A549 (cell line): ENCODE measurements around the gene USP6NL.

Source experiments
- CBX2 ChIP-seq: fragments of 200-600 bp; sonication (generic); IDR thresholded peaks from 2 replicates; pipeline ENCODE4 v1.6.1; 2016; ENCODE audit warnings: low read depth, mild to moderate bottlenecking, borderline replicate concordance
- FOSB ChIP-seq: fragments of 250-450 bp; sonication (Bioruptor Pico); IDR thresholded peaks from 2 replicates; pipeline ENCODE4 v1.5.0; 2020; ENCODE audit warnings: mild to moderate bottlenecking, moderate library complexity
- HDAC2 ChIP-seq: fragments of 200-600 bp; sonication (generic); IDR thresholded peaks from 2 replicates; pipeline ENCODE4 v1.6.1; 2016
- HMGXB4 ChIP-seq: fragments of 250-450 bp; sonication (Bioruptor Pico); IDR thresholded peaks from 2 replicates; pipeline ENCODE4 v1.5.0; 2021; ENCODE audit warnings: mild to moderate bottlenecking, moderate library complexity, borderline replicate concordance
- HOXB5 ChIP-seq: fragments of 250-450 bp; sonication (Bioruptor Pico); IDR thresholded peaks from 2 replicates; pipeline ENCODE4 v1.5.0; 2020; ENCODE audit warnings: mild to moderate bottlenecking, moderate library complexity
- MAFK ChIP-seq: fragments of 450-650 bp; IDR thresholded peaks from 2 replicates; pipeline ENCODE4 v1.6.1; 2014; ENCODE audit not compliant: partially characterized antibody
- POLR2A ChIP-seq: IDR thresholded peaks from 2 replicates; pipeline ENCODE4 v1.6.1; 2012; ENCODE audit warnings: mild to moderate bottlenecking, low read length
- RNF2 ChIP-seq: fragments of 200-600 bp; sonication (generic); IDR thresholded peaks from 2 replicates; pipeline ENCODE4 v1.6.1; 2016; ENCODE audit warnings: low read depth, mild to moderate bottlenecking, antibody characterized with exemption, moderate library complexity, borderline replicate concordance
- TF ChIP-seq, protein P1 (sequence below): fragments of >200 bp; sonication (Bioruptor Twin); formaldehyde crosslinking; IDR thresholded peaks from 3 replicates; pipeline ENCODE4 v1.5.1; 2016
- TF ChIP-seq, protein P2 (sequence below): IDR thresholded peaks from 2 replicates; pipeline ENCODE4 v1.6.1; 2012; ENCODE audit warnings: low read depth, borderline replicate concordance

GRCh38 chr10:11505639-11506038, 105.8 kb downstream of the USP6NL start:
- TF ChIP-seq POLR2A (no peak), RNF2 (no peak), HMGXB4 (no peak), MAFK (no peak), HOXB5 (CRISPR knock-in tag) (no peak), HDAC2 (no peak), CBX2 (no peak), FOSB (CRISPR knock-in tag) (no peak)
- TF ChIP-seq, protein P1, sequence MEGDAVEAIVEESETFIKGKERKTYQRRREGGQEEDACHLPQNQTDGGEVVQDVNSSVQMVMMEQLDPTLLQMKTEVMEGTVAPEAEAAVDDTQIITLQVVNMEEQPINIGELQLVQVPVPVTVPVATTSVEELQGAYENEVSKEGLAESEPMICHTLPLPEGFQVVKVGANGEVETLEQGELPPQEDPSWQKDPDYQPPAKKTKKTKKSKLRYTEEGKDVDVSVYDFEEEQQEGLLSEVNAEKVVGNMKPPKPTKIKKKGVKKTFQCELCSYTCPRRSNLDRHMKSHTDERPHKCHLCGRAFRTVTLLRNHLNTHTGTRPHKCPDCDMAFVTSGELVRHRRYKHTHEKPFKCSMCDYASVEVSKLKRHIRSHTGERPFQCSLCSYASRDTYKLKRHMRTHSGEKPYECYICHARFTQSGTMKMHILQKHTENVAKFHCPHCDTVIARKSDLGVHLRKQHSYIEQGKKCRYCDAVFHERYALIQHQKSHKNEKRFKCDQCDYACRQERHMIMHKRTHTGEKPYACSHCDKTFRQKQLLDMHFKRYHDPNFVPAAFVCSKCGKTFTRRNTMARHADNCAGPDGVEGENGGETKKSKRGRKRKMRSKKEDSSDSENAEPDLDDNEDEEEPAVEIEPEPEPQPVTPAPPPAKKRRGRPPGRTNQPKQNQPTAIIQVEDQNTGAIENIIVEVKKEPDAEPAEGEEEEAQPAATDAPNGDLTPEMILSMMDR, result no peak
- TF ChIP-seq, protein P2, sequence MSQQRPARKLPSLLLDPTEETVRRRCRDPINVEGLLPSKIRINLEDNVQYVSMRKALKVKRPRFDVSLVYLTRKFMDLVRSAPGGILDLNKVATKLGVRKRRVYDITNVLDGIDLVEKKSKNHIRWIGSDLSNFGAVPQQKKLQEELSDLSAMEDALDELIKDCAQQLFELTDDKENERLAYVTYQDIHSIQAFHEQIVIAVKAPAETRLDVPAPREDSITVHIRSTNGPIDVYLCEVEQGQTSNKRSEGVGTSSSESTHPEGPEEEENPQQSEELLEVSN, result no peak
